Esophagus squamous epithelium (tissue), 5 donors: ENCODE data around the gene ETS2. TPM values are rescaled to one million over a fixed set of nuclear protein-coding genes. Genes with fewer than 3 reads are reported as not detected.
A peak's percentile ranks its signal among the peaks of the same experiment; 100 is the strongest.

Experiments
- DNase-seq: peaks from one replicate; lab custom pipeline; 2025; lab: John Stamatoyannopoulos, UW
- H3K27ac ChIP-seq, 4 donors: fragments of 200-600 bp; sonication (generic); one replicate each; pipeline ENCODE4 v1.5.1; 2016 to 2019; ENCODE audit warnings: mild to moderate bottlenecking in 1 of 4
- H3K27me3 ChIP-seq, 4 donors: fragments of 200-600 bp; sonication (generic); 1 replicate in 3 of 4; 2 replicates in 1 of 4; pipeline versions ENCODE4 v1.5.1 to v1.6.0; 2017 to 2021; ENCODE audit warnings: antibody characterized with exemption in 1 of 4
- H3K36me3 ChIP-seq, 3 donors: fragments of 200-600 bp; sonication (generic); one replicate each; pipeline ENCODE4 v1.5.1; 2016 to 2019
- H3K4me1 ChIP-seq, 3 donors: fragments of 200-600 bp; sonication (generic); one replicate each; pipeline ENCODE4 v1.5.1; 2017 to 2019
- H3K4me3 ChIP-seq, 4 donors: fragments of 200-600 bp; sonication (generic); 1 replicate in 3 of 4; 2 replicates in 1 of 4; pipeline ENCODE4 v1.5.1; 2016 to 2019; ENCODE audit warnings: mild to moderate bottlenecking in 2 of 4, moderate library complexity in 1 of 4
- H3K9me3 ChIP-seq, 3 donors: fragments of 200-600 bp; sonication (generic); one replicate each; pipeline ENCODE4 v1.5.1; 2016 to 2019
- POLR2A ChIP-seq, 4 donors: fragments of 450-650 bp; IDR thresholded peaks; one replicate each; pipeline ENCODE4 v1.6.1; 2017; ENCODE audit warnings: antibody characterized with exemption in 4 of 4, mild to moderate bottlenecking in 4 of 4, moderate library complexity in 3 of 4
- WGBS, 2 donors: methylation state at CpG; one replicate each; pipeline ENCODE4 v1.1.5; 2018; 5-methylcytosine and 5-hydroxymethylcytosine counted together
- intact Hi-C: fragments of 100-400 bp; cut with DNase I; formaldehyde crosslinking; loops from one replicate; pipeline ENCODE4 v1.15.0; 2022
- total RNA-seq, 4 donors: library from RNA; depleted of rRNA; stranded (reverse); fragments of >200 nt; gene quantifications; one replicate each; pipeline ENCODE4 v1.1.0, GENCODE V29; 2016
- TF ChIP-seq, protein P1 (sequence below), 6 experiments: fragments of 450-650 bp in 4 of 6; fragments of 200-600 bp in 2 of 6; sonication (generic) in 2 of 6; IDR thresholded peaks; one replicate each; pipeline ENCODE4 v1.5.1; 2016 to 2019; ENCODE audit warnings: antibody characterized with exemption in 6 of 6, mild to moderate bottlenecking in 4 of 6, moderate library complexity in 4 of 6
- donor health status: DM: yes; HTN: yes; CAD: no.

Gene ETS2
- total RNA-seq, 4 donors from 2014 or later, result 67.5 to 118 (median 78.8) TPM

DNA sequence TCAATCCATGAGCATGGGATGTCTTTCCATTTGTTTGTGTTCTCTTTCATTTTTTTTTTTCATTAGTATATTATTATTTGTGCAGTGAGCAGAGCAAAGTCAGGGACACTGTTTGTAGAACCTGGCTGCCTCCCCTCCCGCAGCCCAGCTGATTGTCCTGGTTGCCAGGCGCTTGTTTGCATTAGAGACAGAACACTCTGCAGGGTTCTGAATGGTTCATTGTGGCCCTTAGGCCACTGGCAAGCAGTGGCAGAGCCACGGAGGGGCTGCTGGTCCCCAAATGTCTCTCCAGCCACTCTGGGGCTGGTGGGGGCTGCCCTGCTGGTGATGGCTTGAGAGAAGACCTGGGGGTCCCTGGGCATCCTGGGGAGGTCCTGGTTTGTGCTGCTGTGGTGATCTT lies 29.0 kb downstream of the ETS2 start:
- 88 to 100% methylated on average over 2 of the region's 3 CpGs for WGBS, 2 donors
- no peaks in the 10 kb centered on the region for H3K36me3 ChIP-seq
- no peak for DNase-seq
- TF ChIP-seq, protein P1, sequence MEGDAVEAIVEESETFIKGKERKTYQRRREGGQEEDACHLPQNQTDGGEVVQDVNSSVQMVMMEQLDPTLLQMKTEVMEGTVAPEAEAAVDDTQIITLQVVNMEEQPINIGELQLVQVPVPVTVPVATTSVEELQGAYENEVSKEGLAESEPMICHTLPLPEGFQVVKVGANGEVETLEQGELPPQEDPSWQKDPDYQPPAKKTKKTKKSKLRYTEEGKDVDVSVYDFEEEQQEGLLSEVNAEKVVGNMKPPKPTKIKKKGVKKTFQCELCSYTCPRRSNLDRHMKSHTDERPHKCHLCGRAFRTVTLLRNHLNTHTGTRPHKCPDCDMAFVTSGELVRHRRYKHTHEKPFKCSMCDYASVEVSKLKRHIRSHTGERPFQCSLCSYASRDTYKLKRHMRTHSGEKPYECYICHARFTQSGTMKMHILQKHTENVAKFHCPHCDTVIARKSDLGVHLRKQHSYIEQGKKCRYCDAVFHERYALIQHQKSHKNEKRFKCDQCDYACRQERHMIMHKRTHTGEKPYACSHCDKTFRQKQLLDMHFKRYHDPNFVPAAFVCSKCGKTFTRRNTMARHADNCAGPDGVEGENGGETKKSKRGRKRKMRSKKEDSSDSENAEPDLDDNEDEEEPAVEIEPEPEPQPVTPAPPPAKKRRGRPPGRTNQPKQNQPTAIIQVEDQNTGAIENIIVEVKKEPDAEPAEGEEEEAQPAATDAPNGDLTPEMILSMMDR (IDR thresholded peaks at IDR 0.05), result no peak
- TF ChIP-seq POLR2A (IDR thresholded peaks at IDR 0.05), result no peak
- peaks cover 9 to 35% (median 16%) of the 10 kb centered on the region in 3 donors for H3K4me1 ChIP-seq
- intact Hi-C loops, result no loop called here
- H3K9me3 ChIP-seq, result no peaks in the 10 kb centered on the region
- H3K27me3 ChIP-seq, result no peaks in the 10 kb centered on the region
- H3K4me3 ChIP-seq, result no peak overlapping the region
- H3K27ac ChIP-seq, result no peak overlapping the region

DNA sequence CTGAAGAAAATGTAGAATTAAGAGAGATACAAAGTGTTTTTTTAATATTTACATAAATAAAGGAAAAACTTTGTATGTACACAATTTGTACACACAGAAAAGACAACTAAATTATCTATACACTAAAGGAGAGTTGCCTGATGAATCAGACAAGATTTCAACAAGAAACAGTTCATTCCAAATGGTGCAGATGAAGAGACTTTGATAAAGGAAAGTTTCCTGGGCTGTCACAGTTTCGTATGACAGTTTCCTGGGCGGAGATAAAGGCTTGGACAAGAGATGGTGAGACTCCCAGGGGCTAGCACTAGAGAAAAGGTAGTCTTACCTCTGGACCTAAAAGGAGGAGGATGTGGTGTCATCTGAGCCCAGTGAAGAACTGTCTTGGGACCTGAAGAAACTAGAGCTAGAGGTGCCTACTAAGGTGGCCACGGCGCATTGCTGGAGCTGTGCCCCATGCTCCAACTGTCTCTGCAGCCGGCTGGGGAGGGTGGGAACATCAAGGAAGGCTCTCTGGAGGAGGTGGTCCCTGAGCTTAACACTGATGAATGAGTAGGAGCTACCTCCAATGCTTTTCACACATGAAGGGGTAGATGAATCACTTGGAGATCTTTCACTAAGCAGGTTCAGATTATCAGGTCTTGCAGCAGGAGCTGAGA lies 32.2 kb downstream of the ETS2 start:
- no peaks in the 10 kb centered on the region for H3K36me3 ChIP-seq
- no peak overlapping the region for H3K4me3 ChIP-seq
- intact Hi-C loops, result no loop called here
- peaks cover 4 to 25% (median 9%) of the 10 kb centered on the region in 3 donors for H3K4me1 ChIP-seq
- 55 to 73% methylated on average over 4 to 5 of the region's 5 CpGs for WGBS, 2 donors
- no peak overlapping the region for H3K27ac ChIP-seq
- TF ChIP-seq POLR2A (IDR thresholded peaks at IDR 0.05), result no peak
- TF ChIP-seq, protein P1 (IDR thresholded peaks at IDR 0.05), result no peak
- no peak for DNase-seq
- H3K9me3 ChIP-seq, result no peaks in the 10 kb centered on the region
- H3K27me3 ChIP-seq, result no peaks in the 10 kb centered on the region

DNA sequence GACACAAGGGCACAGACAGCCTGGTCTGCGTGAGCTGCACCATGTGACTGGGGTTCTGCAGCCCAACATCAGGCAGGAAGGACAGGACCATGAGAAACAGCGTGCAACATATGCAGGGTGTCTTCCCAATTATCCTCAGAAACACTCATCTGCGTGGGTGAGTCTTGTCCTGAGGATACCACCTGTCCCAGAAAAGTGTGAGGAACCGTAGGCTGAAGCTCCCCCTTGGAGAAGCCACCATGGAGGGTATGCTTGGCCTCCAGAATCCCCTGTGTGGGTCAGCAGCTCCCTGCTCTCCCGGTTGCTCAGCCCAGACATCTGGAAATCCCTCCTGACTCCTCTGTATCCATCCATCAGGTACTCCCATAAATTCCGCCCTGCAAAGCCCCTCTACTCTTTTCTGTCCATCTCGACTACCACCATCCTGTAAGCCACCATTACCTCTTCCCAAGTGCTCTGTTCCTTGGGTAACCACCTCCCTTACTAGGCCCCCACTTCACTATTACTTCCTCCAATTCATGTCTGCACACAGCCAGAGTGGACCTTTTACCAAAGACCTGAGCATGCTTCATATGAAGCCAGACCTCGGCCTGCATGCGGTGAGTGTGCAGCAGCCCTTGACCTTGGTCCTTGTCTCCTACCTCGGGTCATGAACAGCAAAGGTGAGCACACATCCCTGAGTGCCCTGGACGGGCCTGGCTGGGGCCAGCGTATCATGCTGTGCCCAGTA lies 33.0 kb downstream of the ETS2 start:
- 86 to 88% methylated on average over 8 to 12 of the region's 12 CpGs for WGBS, 2 donors
- Histone ChIP-seq H3K27me3 (no peaks in the 10 kb centered on the region), H3K9me3 (no peaks in the 10 kb centered on the region), H3K4me3 (no peak overlapping the region), H3K4me1 (peaks cover 4 to 25% (median 9%) of the 10 kb centered on the region in 3 donors), H3K27ac (peak overlapping the region in 1 of 4 donors; percentile 40), H3K36me3 (no peaks in the 10 kb centered on the region)
- intact Hi-C loops, result no loop called here
- TF ChIP-seq, protein P1 (IDR thresholded peaks at IDR 0.05), result no peak
- no peak for TF ChIP-seq POLR2A (IDR thresholded peaks at IDR 0.05)
- DNase-seq, result no peak

DNA sequence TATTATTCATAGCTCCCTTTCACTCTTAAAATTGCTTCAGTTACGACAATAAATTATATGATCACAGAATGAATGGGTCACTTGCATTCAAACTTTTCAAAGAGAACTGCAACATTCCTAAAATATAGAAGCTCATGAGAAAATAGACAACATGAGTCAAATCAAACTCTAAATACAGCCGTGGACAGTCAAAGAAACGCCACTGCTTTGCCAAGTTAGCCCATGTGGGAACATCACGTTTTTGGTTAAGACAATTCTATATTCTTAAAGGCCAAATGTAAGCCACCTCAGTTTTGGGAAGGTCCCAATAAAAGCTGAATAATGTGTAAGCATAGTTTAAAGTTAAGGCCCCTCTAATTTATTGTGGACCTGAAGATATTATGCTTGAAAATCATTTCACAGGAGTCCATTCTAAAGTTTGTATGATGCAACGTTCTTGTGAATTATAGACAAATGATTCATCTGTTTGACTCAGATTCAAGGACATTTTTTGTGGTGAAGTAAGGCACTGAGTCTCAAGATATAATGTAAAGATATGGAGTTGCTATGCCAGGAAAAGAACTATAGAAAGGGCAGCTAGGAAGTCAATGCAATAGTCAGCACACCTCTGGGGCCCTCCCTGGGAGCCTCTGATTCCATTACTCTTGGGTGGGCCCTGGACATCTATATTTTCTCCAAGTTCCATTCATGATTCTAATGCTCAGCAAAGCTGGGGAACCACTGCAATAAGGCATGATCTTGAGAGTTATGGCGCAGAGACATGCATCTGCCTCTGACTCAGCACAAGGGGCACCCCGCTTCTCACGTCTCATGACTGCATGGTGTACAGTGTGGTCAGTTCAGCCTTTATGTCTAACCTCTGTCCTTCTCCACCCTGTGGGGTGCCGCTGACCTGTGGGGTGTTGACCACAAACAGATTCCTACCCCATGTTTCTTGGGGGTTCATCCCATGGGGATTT lies 33.9 kb downstream of the ETS2 start:
- H3K27ac ChIP-seq, result peak overlapping the region; percentile 40 to 72 (median 63)
- H3K9me3 ChIP-seq, result no peaks in the 10 kb centered on the region
- TF ChIP-seq, protein P1 (IDR thresholded peaks at IDR 0.05), result no peak
- no peak for TF ChIP-seq POLR2A (IDR thresholded peaks at IDR 0.05)
- H3K4me3 ChIP-seq, result no peak overlapping the region
- H3K27me3 ChIP-seq, result no peaks in the 10 kb centered on the region
- no peaks in the 10 kb centered on the region for H3K36me3 ChIP-seq
- no peak for DNase-seq
- intact Hi-C loops, result no loop called here
- 53 to 63% methylated on average over 9 of the region's 9 CpGs for WGBS, 2 donors
- H3K4me1 ChIP-seq, result peaks cover 4 to 25% (median 9%) of the 10 kb centered on the region in 3 donors
